ENCODE measurements around the gene ABTB2.

ABTB2 gene

DNA sequence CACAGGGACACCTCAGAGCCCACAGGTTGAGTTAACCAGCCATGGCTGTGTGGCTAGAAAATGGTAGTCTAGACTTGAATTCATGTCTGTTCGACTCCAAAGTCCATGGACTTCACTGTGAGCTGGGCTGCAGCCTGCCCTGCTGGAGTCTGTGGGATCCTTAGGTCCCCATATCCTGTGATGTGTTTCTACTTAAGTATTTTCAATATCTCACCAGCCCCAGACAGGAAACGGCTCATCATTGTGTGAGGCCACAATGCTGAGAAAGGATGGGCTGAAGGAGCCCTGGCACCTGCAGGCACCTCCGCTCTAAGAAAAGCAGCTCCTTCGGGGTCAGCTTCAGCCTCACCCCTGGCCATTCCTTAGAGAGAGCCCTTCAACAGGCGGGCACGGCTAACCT lies 159.3 kb downstream of the ABTB2 start:
- in situ Hi-C loops (cut with HindIII; ENCODE audit: low sequenced_read_pairs), result no loop called here

DNA sequence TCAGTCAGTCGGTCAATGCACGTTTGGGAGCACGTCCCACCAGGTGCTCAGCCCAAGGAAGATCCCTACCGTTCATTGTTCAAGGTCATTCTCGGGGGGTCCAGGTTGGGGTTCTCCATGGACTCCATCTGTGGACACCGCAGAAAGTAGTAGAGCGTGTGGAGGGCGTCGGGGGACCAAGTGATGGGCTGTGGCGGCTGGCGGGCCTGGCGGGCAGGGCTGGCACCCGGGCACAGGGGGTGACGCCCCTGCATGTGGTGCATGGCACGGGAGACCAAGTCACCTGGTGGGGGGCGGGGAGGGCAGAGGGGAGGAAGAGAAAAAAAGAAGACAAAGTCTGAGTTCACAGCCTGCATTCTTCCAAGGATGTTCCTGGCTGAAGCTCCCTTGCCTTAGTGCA lies 160.6 kb downstream of the ABTB2 start:
- in situ Hi-C loops (cut with HindIII; ENCODE audit: low sequenced_read_pairs), result no loop called here

DNA sequence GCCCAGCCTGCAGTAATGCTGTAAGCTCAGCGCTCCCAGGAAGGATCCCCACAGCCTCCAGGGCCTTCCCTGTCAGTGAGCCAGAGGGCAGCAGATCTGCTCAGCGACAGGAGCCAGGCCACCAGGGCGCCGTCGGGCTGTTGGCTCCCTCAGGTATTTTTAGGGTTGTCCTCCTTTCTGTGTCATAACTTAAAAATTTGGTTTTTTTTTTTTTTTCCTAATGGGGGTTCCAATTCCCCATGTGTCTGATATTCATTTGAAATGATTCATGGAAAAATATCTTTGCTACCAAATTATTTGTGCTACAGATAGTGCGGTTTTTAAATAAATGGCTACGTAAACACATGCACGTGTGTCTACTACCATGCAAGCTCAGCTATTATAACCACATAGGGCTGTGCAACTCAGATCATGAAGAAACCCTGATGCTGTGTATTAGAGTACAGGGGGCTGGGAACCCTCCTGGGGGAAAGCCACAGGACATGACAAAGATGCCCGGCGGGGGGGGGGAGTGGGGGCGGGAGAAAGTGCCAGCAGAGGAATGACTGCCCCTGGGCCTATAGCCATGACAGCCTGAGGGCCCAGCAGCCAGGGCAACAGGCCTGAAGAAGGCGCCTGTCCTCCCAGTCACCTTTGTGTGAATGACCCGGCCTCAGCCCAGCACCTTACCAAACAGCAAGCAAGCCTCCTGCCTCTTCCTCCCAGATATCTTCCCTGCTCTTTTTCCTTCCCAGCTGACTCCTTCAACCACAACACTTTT lies 163.1 kb downstream of the ABTB2 start:
- in situ Hi-C loops (cut with HindIII; ENCODE audit: low sequenced_read_pairs), result no loop called here

DNA sequence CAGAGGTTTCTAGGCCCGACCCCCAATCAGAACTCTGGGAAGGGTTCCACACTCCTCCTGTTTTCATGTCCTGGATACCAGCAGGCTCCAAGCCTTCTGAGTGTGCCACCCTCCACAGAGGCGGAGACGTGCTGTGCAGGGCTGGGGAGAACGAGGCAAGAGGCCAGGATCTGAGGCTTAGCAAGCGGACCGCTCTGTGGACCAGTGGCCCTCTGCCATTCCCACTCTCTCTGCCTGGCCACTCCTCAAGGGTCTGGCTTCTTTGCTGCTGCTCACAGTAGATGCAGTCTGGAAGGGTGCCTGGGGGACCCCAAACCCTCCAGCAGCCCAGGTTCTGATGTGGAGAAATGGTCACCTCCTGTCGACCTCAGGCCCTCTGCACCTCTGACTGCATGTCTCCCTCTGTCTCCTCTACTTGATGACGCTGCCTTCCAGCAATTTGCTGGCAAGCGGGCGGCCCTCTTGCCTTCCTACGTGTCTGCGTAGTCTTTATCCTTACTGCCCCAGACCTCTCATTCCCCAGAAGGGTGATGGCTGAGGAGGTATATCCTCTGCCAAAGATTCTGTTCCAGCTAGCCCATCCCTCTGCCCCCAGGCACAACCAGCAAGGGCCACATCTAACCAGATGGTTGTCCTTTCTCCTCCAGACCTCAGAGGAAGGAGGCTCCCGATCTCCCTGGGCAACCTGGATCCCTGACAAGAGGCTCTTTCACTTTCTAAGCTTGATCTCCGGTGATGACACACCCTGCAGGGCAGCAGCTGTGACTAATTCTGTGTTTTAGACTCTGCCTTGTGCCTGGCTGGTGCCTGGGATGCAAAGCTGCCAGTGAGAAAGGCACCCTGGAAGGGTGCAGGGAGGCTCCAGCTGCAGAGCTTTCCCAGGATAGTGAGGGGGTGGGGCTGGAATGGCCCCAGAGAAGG lies 165.1 kb downstream of the ABTB2 start:
- in situ Hi-C loops (cut with HindIII; ENCODE audit: low sequenced_read_pairs), result no loop called here

DNA sequence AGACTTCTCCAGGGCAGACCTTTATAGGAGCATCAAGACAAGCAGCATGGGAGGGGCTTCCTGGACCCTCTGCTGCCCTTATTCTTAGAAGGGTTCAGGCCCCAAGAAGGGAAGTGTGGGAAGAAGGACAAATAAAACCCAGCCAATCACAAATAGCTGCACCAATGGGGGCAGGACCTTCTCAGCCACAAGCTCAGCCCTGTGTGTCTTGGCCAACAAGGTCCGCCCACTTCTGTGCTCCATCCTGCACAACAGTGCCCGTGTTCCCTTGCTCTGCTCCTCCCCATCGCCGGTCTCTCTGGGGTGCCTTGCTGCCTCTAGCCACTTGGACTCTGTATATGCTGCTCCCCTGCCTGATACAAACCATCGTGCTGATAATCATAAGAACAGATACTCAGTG lies 166.2 kb downstream of the ABTB2 start:
- in situ Hi-C loops (cut with HindIII; ENCODE audit: low sequenced_read_pairs), result no loop called here

DNA sequence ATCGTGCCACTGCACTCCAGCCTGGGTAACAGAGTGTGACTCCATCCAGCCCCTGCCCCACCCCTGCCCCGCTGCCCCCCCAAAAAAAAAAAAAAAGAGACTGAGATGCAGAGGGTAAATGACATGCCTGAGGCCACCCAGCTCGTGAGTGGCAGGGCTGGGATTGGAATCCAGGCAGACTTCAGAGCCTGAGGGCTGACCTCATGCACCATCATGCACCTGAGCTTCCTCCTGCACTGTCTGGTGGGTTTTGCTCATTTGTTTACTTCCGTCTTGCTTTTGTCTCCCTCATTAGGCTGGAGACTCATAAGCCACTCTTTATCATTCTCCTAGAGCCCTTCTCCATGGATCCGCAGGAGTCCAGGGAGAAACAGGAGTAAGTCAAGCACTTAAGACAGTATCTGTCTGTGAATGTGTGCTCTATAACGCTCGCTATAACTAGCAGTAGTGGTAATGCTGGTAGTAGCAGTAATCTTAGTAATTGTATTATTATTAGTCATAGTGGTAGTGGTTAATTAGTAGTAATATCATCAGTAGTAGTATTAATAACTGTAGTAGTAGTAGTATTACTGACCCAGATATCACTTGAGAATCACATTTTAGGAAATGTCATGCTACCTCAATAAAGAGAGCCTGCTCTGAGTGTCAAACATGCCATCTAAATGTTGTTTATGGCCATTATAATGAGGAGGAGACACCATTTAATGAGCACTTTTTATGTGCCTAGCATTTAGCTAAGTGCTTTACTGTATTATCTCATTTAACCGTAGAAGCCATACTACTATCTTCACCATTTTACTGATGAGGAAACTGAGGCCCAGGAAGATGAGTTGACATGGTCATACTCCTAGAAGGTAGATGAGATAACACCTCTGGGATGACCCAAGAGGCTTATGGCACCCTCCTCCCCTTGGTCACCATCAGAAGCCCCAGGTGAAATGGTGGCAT lies 167.3 kb downstream of the ABTB2 start:
- in situ Hi-C loops (cut with HindIII; ENCODE audit: low sequenced_read_pairs), result no loop called here

DNA sequence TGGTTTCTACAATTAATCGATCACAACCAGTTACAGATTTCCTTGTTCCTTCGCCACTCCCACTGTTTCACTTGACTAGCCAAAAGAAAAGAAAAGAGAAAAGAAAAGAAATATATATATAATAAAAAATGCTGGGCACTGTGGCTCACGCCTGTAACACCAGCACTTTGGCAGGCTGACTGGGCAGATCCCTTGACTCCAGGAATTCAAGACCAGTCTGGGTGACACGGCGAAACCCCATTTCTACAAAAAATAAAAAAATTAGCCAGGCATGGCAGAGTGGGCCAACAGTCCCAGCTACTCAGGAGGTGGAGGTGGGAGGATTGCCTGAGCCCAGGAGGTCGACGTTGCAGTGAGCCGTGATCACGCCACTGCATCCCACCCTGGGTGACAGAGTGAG lies 168.6 kb downstream of the ABTB2 start:
- in situ Hi-C loops (cut with HindIII; ENCODE audit: low sequenced_read_pairs), result no loop called here

DNA sequence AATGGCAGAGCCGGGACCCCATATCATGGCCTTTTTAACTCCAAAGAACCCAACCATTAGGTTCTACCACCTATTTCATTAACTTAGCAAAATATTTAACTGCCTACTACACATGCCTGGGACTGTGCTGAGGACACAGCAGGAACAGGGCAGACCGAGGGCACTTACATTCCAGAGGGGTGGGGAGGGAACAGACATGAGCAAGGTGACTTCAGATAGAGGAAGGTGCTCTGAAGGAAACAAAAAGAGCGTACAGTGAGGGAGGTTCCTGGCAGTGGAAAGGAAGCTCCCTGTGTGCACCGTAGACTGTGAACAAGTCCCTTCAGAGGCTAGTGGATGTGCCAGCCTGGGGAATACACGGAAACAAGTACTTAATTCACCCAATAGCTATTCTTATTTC lies 169.6 kb downstream of the ABTB2 start:
- in situ Hi-C loops (cut with HindIII; ENCODE audit: low sequenced_read_pairs), result no loop called here

DNA sequence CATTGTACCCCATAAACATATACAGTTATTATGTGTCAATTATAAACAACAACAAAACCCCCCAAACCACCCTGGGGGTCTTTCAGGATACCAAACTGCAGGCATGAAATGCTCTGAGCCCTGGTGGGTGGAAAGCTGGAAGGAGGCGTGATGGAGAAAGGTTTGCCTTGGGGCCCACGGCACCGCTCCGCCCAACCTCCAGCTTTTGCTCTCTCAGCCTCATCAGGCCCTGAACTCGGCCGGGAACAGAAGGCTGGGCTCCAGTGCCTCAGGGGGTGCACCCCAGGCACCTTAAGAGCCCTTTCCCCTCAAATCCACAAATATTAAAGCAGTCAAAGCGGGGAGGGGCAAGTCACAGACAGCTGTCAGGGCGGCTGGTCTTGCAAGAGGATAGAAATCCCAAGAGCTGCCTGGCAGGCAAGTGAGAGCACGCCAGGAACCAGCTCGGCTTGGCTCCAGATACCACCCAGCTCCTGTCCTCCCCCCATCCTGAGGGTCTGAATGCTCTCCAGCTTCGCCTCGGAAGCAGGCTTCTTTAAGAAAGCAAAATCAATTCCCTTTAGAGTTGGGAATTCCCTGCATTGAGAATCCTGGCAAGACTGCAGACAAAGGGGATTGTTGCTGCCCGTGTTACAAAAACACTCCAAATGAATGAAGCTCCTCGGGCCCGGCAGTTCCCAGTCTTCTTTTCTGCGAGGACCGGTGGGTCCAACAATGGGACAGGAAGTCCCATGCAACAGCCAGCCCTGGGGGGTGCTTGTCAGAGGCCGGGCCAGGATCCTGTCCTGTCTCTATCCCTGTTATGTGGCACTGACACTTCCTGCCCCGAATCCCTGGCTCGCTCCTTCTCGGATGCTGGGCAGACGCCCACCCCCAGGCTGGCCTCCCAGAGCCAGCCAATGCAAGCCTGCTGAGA lies 171.6 kb downstream of the ABTB2 start:
- in situ Hi-C loops (cut with HindIII; ENCODE audit: low sequenced_read_pairs), result no loop called here

DNA sequence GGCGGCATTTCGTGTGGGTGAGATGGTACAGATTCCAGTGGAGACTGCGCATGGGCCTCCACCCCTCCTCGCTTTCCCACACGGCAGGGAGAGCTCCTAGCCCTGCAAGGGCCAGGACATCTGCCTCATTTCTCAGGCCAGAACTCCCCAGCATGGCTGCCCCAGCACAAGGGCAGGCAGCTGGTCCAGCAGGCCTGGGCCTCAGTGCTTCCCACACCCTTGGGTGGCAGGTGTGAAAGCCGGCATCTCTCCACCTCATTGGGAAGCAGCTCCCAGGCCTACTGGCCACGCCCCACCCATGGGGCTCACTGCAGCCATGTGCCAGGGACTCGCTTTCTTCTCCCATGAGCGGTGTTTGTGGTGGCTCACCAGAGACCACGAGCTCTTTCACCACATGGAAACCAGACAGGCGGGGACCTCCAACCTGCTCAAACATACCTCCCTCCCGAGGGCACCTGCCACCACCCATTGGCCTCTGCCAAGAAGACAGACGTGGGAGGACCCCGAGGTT lies 173.2 kb downstream of the ABTB2 start:
- in situ Hi-C loops (cut with HindIII; ENCODE audit: low sequenced_read_pairs), result loop anchor here (5.0 kb wide), 2 partner anchors 103 to 168 kb away; no protein-coding TSS in a partner anchor

DNA sequence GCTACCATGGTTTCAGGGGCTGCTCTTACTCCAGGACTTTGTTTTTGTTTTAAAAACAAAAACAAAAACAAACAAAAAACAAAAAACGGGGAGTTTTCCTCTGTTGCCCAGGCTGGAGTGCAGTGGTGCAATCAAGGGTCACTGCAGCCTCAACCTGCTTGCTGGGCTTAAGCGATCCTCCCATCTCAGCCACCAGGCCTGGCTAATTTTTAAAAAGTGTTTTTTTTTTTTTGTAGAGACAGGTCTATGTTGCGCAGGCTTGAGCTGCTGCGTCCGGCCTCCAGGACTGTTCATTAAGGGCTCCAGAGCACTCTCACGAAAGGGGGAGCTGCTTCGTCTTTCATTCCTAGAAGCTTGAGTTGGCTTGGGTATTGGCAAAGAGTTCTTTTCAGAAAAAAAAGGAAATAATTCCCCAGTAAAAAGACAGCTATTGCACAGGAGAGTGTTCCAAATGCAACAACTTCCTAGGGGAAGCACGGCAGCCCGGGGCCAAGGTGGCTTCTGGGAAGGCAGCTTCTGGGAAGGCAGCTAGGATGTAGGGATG lies 173.9 kb downstream of the ABTB2 start:
- in situ Hi-C loops (cut with HindIII; ENCODE audit: low sequenced_read_pairs), result loop anchor here (5.0 kb wide), 2 partner anchors 103 to 168 kb away; no protein-coding TSS in a partner anchor

DNA sequence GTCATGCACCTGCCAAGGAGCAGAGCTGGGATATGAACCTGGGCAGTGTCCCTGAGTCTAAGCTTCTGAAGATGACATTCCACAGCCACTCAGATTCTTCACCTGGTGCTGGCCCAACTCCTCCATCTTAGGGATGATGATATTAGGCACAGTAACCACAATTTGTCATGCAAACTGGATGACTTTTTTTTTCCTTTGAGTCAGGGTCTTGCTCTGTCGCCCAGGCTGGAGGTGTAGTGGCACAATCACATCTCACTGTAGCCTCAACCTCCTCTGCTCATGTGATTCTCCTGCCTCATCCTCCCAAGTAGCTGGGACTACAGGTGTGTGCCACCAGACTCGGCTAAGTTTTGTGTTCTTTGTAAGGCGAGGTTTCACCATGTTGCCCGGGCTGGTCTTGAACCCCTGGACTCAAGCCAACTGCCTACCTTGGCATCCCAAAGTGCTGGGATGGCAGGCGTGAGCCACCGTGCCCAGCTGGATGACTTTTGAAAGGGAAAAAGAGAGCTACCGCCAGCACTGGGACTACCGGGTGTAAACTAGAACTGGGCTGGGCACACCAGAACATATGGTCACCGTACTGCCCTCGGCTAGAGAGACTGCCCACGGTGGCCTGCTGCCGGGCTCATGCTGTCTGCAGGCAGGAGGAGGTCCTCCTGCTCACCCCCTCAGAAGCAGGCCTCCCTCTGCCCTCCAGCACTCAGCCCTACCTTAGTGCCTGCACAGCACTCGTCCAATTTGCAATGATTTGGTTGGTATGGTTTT lies 174.7 kb downstream of the ABTB2 start:
- in situ Hi-C loops (cut with HindIII; ENCODE audit: low sequenced_read_pairs), result loop anchor here (5.0 kb wide), 2 partner anchors 104 to 169 kb away; no protein-coding TSS in a partner anchor

DNA sequence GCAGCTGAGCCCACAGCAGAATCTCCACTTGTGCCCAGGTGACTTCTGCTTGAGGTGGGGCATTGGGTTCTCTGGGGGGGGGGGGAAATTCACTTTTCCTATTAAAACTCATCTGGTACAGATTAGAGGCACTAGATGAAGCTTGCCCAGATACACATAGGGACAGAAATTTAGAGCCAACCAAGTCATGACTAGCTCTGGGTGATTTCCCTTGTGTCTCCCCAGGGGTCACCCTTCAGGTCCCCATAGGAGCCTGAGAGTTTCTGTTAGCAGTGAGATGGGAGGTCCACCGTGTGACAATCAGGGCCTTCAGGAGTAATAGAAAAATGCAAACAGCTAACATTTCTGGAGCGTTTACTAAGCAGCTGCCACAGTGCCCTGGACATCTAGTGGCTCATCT lies 175.4 kb downstream of the ABTB2 start:
- in situ Hi-C loops (cut with HindIII; ENCODE audit: low sequenced_read_pairs), result loop anchor here (5.0 kb wide), 2 partner anchors 105 to 170 kb away; no protein-coding TSS in a partner anchor

DNA sequence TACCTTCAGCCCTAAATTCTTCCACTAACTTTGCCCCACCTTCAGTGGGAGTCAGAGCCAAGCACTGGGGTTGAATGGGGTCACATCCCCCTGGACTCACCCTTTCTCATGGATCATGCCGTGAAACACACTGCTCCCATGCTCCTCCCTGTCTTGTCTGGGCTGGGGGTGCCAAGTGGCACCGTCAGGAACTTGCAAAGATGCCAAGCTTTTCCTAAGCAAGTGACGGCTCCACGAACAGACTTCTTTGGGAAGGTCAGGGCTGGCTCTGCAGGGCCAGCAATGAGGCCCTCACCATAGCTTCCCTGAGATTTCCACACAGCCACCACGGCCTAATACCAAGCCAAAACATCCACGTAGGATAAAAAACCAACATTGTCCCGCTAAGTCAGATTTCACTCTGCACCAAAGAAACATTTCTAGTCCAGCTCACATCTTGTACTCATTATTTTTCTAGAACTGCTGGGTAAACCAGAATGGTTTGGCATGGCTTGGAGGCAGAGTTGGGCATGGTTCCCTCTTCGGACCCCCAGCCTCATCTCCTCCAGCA lies 175.9 kb downstream of the ABTB2 start:
- in situ Hi-C loops (cut with HindIII; ENCODE audit: low sequenced_read_pairs), result loop anchor here (5.0 kb wide), 2 partner anchors 105 to 170 kb away; no protein-coding TSS in a partner anchor

DNA sequence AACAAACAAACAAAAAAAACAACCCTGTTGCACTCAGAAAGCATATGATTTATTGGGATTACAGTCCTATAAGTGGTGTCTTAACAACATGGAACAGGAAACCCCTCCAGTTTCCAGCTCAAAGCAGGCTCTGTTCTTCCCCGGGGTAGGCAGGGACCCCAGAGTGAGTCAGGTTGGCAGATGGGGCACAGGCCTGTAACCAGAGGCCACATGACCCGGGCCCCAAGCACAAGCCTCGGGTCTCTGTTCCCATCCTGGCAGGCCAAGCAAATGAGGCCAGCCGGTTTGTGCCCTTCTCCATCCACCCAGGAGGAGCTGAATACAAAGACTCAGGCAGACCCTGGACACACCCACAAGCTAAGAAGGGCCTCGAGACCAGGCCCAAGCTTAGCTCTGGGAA lies 176.6 kb downstream of the ABTB2 start:
- in situ Hi-C loops (cut with HindIII; ENCODE audit: low sequenced_read_pairs), result loop anchor here (5.0 kb wide), 2 partner anchors 106 to 171 kb away; no protein-coding TSS in a partner anchor

DNA sequence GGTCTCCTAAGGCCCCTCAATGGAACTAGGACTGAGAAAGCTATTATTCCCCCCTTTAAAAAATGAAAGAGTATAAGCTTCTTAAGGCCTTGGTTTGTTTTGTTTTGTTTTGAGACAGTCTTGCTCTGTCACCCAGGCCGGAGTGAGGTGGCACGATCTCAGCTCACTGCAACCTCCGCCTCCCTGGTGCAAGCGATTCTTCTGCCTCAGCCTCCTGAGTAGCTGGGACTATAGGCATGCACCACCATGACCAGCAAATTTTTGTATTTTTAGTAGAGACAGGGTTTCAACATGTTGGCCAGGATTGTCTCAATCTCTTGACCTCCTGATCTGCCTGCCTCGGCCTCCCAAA lies 177.0 kb downstream of the ABTB2 start:
- in situ Hi-C loops (cut with HindIII; ENCODE audit: low sequenced_read_pairs), result loop anchor here (5.0 kb wide), 2 partner anchors 107 to 172 kb away; no protein-coding TSS in a partner anchor

DNA sequence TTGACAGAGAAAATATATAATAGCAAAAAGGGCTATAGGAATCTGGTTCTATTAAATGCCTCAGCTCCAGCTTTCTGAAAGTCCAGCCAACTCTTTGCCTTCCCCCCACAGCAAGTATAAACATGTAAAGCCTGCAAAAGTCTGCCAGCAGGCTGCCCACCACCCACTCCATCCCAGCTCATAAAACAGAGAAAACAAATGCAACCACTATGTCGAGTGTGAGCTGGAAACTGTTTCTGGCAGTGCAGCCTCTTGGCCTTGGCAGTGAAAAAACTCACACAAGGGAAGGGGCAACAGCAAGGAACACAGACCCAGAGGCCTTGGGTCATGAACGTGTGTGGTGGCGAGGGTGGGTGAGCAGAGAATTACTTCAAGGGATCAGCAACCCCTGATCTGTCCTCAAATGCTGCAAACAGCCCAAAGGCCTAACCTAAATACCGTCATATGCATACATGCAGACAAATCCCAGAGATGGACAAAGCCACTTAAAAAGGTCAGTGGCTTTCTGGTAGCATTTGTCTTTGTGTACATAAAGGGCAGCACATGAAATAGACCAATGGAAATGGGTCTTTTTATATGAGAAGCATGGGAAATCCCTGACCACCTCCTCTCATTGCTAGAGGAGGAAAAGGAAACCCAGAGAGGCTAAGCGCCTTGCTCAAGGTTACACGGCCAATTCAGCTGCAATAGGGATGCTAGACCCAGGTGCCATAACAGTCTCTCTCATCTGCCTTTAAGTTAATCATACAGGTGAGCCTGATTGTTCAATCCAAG lies 177.6 kb downstream of the ABTB2 start:
- in situ Hi-C loops (cut with HindIII; ENCODE audit: low sequenced_read_pairs), result loop anchor here (5.0 kb wide), 2 partner anchors 107 to 172 kb away; no protein-coding TSS in a partner anchor

Measured in endothelial cell of hepatic sinusoid (primary cell).